IMR-90 (cell line): ENCODE measurements around the gene KCNN4. TPM values are rescaled to one million over a fixed set of nuclear protein-coding genes. Genes with fewer than 3 reads are reported as not detected.

Source experiments
- ATAC-seq: fragments of 200-7000 bp; cut with Tn5 transposase; 2 replicates; pipeline ENCODE4 v1.9.1; 2020; ENCODE audit warnings: low read depth, mild to moderate bottlenecking, moderate library complexity
- BruUV-seq: library from RNA; stranded (reverse); fragments of 400-500 nt; replicated peaks from 2 replicates; lab custom pipeline; 2021; lab: Mats Ljungman, UMichigan
- CTCF ChIA-PET: fragments of 300-600 bp; formaldehyde crosslinking; extraction: SDS; loops from one replicate; lab custom pipeline; 2021; ENCODE audit warnings: antibody characterized with exemption; lab: Yijun Ruan, JAX
- POLR2A ChIA-PET: fragments of 300-600 bp; sonication (Branson Sonifier 250); formaldehyde crosslinking; loops from one replicate; lab custom pipeline; 2022; ENCODE audit warnings: antibody characterized with exemption; ENCODE audit not compliant: unreplicated experiment; lab: Charles Lee
- DNase-seq: peaks from one replicate; pipeline ENCODE4 v3.0.0; 2013
- H2AFZ ChIP-seq: replicated peaks from 2 replicates; pipeline ENCODE3; 2013; ENCODE audit warnings: low read length, mild to moderate bottlenecking; ENCODE audit not compliant: poor library complexity
- H2AK5ac ChIP-seq: 2 replicates; pipeline ENCODE4 v1.6.1; 2013; ENCODE audit warnings: low read depth, low read length, inconsistent platforms
- H2AK9ac ChIP-seq: replicated peaks from 2 replicates; pipeline ENCODE3; 2013; ENCODE audit warnings: mild to moderate bottlenecking, low read depth, low read length, moderate library complexity; ENCODE audit not compliant: poor library complexity
- H2BK120ac ChIP-seq: 2 replicates; pipeline ENCODE4 v1.6.1; 2013; ENCODE audit warnings: low read depth, low read length, inconsistent platforms
- H2BK15ac ChIP-seq: 3 replicates; pipeline ENCODE4 v1.6.1; 2013; ENCODE audit warnings: low read depth, low read length, inconsistent platforms
- H2BK20ac ChIP-seq: 2 replicates; pipeline ENCODE4 v1.6.1; 2013; ENCODE audit warnings: low read depth, mild to moderate bottlenecking, inconsistent platforms, low read length, moderate library complexity
- H2BK5ac ChIP-seq: 2 replicates; pipeline ENCODE4 v1.6.1; 2013; ENCODE audit warnings: mild to moderate bottlenecking, low read depth, low read length, inconsistent platforms; ENCODE audit not compliant: poor library complexity, severe bottlenecking
- H3K14ac ChIP-seq: replicated peaks from 2 replicates; pipeline ENCODE4 v1.6.1; 2013; ENCODE audit warnings: low read depth, low read length, inconsistent platforms
- H3K18ac ChIP-seq: 2 replicates; pipeline ENCODE4 v1.6.1; 2013; ENCODE audit warnings: low read depth, low read length, control low read depth
- H3K23ac ChIP-seq: 2 replicates; pipeline ENCODE4 v1.6.1; 2013; ENCODE audit warnings: low read depth, low read length, inconsistent platforms
- H3K27ac ChIP-seq: 2 replicates; pipeline ENCODE4 v1.5.1; 2013; ENCODE audit warnings: mild to moderate bottlenecking, control low read depth, low read length; ENCODE audit not compliant: insufficient read depth
- H3K27me3 ChIP-seq: 2 replicates; pipeline ENCODE4 v1.6.1; 2013; ENCODE audit warnings: low read length; ENCODE audit not compliant: control insufficient read depth, insufficient read depth
- H3K36me3 ChIP-seq: 2 replicates; pipeline ENCODE4 v1.6.1; 2013; ENCODE audit warnings: low read length, mixed read lengths; ENCODE audit not compliant: control insufficient read depth, insufficient read depth
- H3K4ac ChIP-seq: 2 replicates; pipeline ENCODE4 v1.6.1; 2013; ENCODE audit warnings: low read depth, low read length, inconsistent platforms
- H3K4me1 ChIP-seq: 2 replicates; pipeline ENCODE4 v1.6.1; 2013; ENCODE audit warnings: low read length, mixed read lengths; ENCODE audit not compliant: control insufficient read depth, insufficient read depth
- H3K4me2 ChIP-seq: 2 replicates; pipeline ENCODE4 v1.6.1; 2013; ENCODE audit warnings: low read depth, mild to moderate bottlenecking, control low read depth, low read length, moderate library complexity
- H3K4me3 ChIP-seq: 2 replicates; pipeline ENCODE4 v1.5.1; 2013; ENCODE audit warnings: low read depth, mild to moderate bottlenecking, control low read depth, low read length, moderate library complexity; ENCODE audit not compliant: insufficient read depth
- H3K56ac ChIP-seq: 2 replicates; pipeline ENCODE4 v1.6.1; 2013; ENCODE audit warnings: low read length, inconsistent platforms; ENCODE audit not compliant: insufficient read depth; ENCODE audit errors: extremely low read depth
- H3K79me1 ChIP-seq, 2 experiments: 2 replicates each; pipeline ENCODE4 v1.6.1; 2013; ENCODE audit warnings: low read length in 2 of 2, inconsistent platforms in 1 of 2, low read depth in 1 of 2
- H3K9ac ChIP-seq: 2 replicates; pipeline ENCODE4 v1.6.1; 2013; ENCODE audit warnings: low read depth, low read length, control low read depth
- H3K9me1 ChIP-seq: 2 replicates; pipeline ENCODE4 v1.6.1; 2013; ENCODE audit warnings: low read length, inconsistent platforms; ENCODE audit not compliant: insufficient read depth
- H3K9me3 ChIP-seq: 2 replicates; pipeline ENCODE4 v1.6.1; 2013; ENCODE audit warnings: low read length; ENCODE audit not compliant: control insufficient read depth, insufficient read depth
- H4K20me1 ChIP-seq: 2 replicates; pipeline ENCODE4 v1.6.1; 2013; ENCODE audit warnings: low read length, inconsistent platforms; ENCODE audit not compliant: insufficient read depth
- H4K5ac ChIP-seq: 2 replicates; pipeline ENCODE4 v1.6.1; 2013; ENCODE audit warnings: mild to moderate bottlenecking, low read depth, low read length, control low read depth
- H4K8ac ChIP-seq, 2 experiments: 2 replicates each; pipeline ENCODE4 v1.6.1; 2013; ENCODE audit warnings: low read depth in 2 of 2, low read length in 2 of 2, control low read depth in 1 of 2, inconsistent platforms in 1 of 2
- H4K91ac ChIP-seq: 2 replicates; pipeline ENCODE4 v1.6.1; 2013; ENCODE audit warnings: low read depth, low read length, inconsistent platforms; ENCODE audit not compliant: insufficient read depth
- BHLHE40 ChIP-seq: fragments of 150-350 bp; IDR thresholded peaks from 2 replicates; pipeline ENCODE4 v1.6.1; 2016; ENCODE audit warnings: mild to moderate bottlenecking, low read depth, low read length
- CEBPB ChIP-seq: IDR thresholded peaks from 2 replicates; pipeline ENCODE4 v1.6.1; 2012; ENCODE audit warnings: low read depth, low read length, improper control_type of control experiment
- CHD1 ChIP-seq: IDR thresholded peaks from 2 replicates; pipeline ENCODE4 v1.6.1; 2012; ENCODE audit warnings: low read depth, low read length, improper control_type of control experiment
- ELK1 ChIP-seq: fragments of 150-350 bp; IDR thresholded peaks from 2 replicates; pipeline ENCODE4 v1.6.1; 2016; ENCODE audit warnings: low read depth, mild to moderate bottlenecking, low read length, moderate library complexity, borderline replicate concordance
- FOS ChIP-seq: fragments of 150-350 bp; IDR thresholded peaks from 2 replicates; pipeline ENCODE4 v1.6.1; 2016; ENCODE audit warnings: low read depth, low read length
- MAFK ChIP-seq: IDR thresholded peaks from 2 replicates; pipeline ENCODE4 v1.6.1; 2012; ENCODE audit warnings: low read depth, low read length, improper control_type of control experiment
- MAZ ChIP-seq: IDR thresholded peaks from 2 replicates; pipeline ENCODE4 v1.6.1; 2012; ENCODE audit warnings: low read depth, mild to moderate bottlenecking, low read length, improper control_type of control experiment, moderate library complexity, borderline replicate concordance
- MXI1 ChIP-seq: IDR thresholded peaks from 2 replicates; pipeline ENCODE4 v1.6.1; 2012; ENCODE audit warnings: low read depth, mild to moderate bottlenecking, low read length, moderate library complexity, borderline replicate concordance
- NFE2L2 ChIP-seq: fragments of 150-350 bp; IDR thresholded peaks from 2 replicates; pipeline ENCODE4 v1.6.1; 2016; ENCODE audit warnings: low read depth, mild to moderate bottlenecking, low read length
- POLR2A ChIP-seq: IDR thresholded peaks from 2 replicates; pipeline ENCODE4 v1.6.1; 2012; ENCODE audit warnings: mild to moderate bottlenecking, low read depth, low read length
- RAD21 ChIP-seq: IDR thresholded peaks from 2 replicates; pipeline ENCODE4 v1.6.1; 2012; ENCODE audit warnings: low read length, improper control_type of control experiment
- RCOR1 ChIP-seq: IDR thresholded peaks from 2 replicates; pipeline ENCODE4 v1.6.1; 2012; ENCODE audit warnings: mild to moderate bottlenecking, low read length, improper control_type of control experiment; ENCODE audit not compliant: insufficient replicate concordance
- RFX5 ChIP-seq: IDR thresholded peaks from 2 replicates; pipeline ENCODE4 v1.8.0; 2012; ENCODE audit warnings: low read depth, mild to moderate bottlenecking, low read length, moderate library complexity
- SMC3 ChIP-seq: fragments of 150-350 bp; IDR thresholded peaks from 2 replicates; pipeline ENCODE4 v1.6.1; 2016; ENCODE audit warnings: low read depth, mild to moderate bottlenecking, antibody characterized with exemption, low read length, moderate library complexity
- USF2 ChIP-seq: fragments of 150-350 bp; IDR thresholded peaks from 2 replicates; pipeline ENCODE4 v1.6.1; 2017; ENCODE audit warnings: mild to moderate bottlenecking, antibody characterized with exemption, low read length, low read depth
- WGBS, 2 experiments: methylation state at CpG; one replicate each; pipeline versions ENCODE4 v1.1.5 to v1.1.7; 2013; ENCODE audit warnings: missing lambda C conversion rate in 2 of 2; ENCODE audit not compliant: insufficient read length in 1 of 2; ENCODE audit errors: extremely low coverage in 2 of 2; 5-methylcytosine and 5-hydroxymethylcytosine counted together
- dilution Hi-C: fragments of 300-500 bp; cut with HindIII; formaldehyde crosslinking; loops from one replicate; pipeline ENCODE4 v1.14.3; 2018; ENCODE audit warnings: low sequenced_read_pairs; ENCODE audit not compliant: unreplicated experiment
- in situ Hi-C: fragments of 300-500 bp; cut with MboI; formaldehyde crosslinking; loops from 3 replicates; pipeline ENCODE4 v1.14.3; 2019; ENCODE audit warnings: low sequenced_read_pairs, inconsistent platforms, mixed read lengths
- intact Hi-C: fragments of 100-400 bp; cut with micrococcal nuclease; formaldehyde crosslinking; loops from 2 replicates; pipeline ENCODE4 v1.10.0; 2022
- polyA plus RNA-seq, 3 experiments: library from polyadenylated mRNA; depleted of rRNA; stranded (reverse); fragments of >200 nt; gene quantifications; 2 replicates each; pipeline ENCODE4 v1.2.3, GENCODE V29; 2012; ENCODE audit warnings: low replicate concordance in 1 of 3
- total RNA-seq: library from RNA; depleted of rRNA; stranded (reverse); fragments of >200 nt; gene quantifications from 2 replicates; pipeline ENCODE4 v1.2.3, GENCODE V29; 2012

The KCNN4 gene
- total and polyA plus RNA-seq, 2 of the 4 experiments (the other 2 are of a cell fraction) = 0.54 to 0.99 TPM

- Histone ChIP-seq H3K9me1 (no peaks in the 10 kb centered on the region), H2AK5ac (no peak within 1 kb of the TSS), H3K14ac (no peak within 1 kb of the TSS), H2AK9ac (no peak within 1 kb of the TSS), H3K56ac (no peak within 1 kb of the TSS), H3K9ac (no peak within 1 kb of the TSS), H3K18ac (no peak within 1 kb of the TSS), H3K4me3 (no peak within 1 kb of the TSS), H3K23ac (no peak within 1 kb of the TSS), H2BK15ac (no peak within 1 kb of the TSS), H3K36me3 (no peaks in the 10 kb centered on the region), H2BK20ac (no peak within 1 kb of the TSS), H3K4me1 (peaks cover 3% of the 10 kb centered on the region; the same call in 1 of the 2 replicates), H3K79me1 (no peaks in the 10 kb centered on the region), H3K27ac (no peak within 1 kb of the TSS), H4K20me1 (no peaks in the 10 kb centered on the region), H3K4ac (no peak within 1 kb of the TSS), H3K27me3 (peaks cover 36% of the 10 kb centered on the region), H4K91ac (no peak within 1 kb of the TSS), H4K8ac (no peak within 1 kb of the TSS), H4K5ac (no peak within 1 kb of the TSS), H3K4me2 (no peak within 1 kb of the TSS), H3K9me3 (no peaks in the 10 kb centered on the region), H2BK120ac (no peak within 1 kb of the TSS), H2AFZ (no peak within 1 kb of the TSS), H2BK5ac (no peak within 1 kb of the TSS)
- DNase-seq (no peak), ATAC-seq (no peak)
- WGBS, 2 experiments = no CpG with 5 or more reads among the region's 12 CpGs
- intact Hi-C loops = loop anchor here (10.0 kb wide), 1 partner anchor 358 kb away; no protein-coding TSS in a partner anchor
- CTCF ChIA-PET = no interaction called here
- dilution Hi-C loops = no loop called here
- in situ Hi-C loops = no loop called here
- TF ChIP-seq USF2 (no peak), MAZ (no peak), RAD21 (no peak), ELK1 (no peak), SMC3 (no peak), RCOR1 (no peak), FOS (no peak), POLR2A (no peak), CHD1 (no peak), BHLHE40 (no peak), MAFK (no peak), NFE2L2 (no peak), MXI1 (no peak), RFX5 (no peak), CEBPB (no peak)
- POLR2A ChIA-PET = no interaction called here
- BruUV-seq = no TSS peak
Observed at GRCh38 chr19:43802216-43802951, 21.6 kb upstream of the KCNN4 start, which contains the start of gene LYPD5. Gene LYPD5, minus strand, starts transcription at chr19:43802447. Its CDS starts 67 bp downstream, at chr19:43802380.
